HepG2 (cell line): ENCODE measurements around the gene GPX7. TPM values are rescaled to one million over a fixed set of nuclear protein-coding genes. Genes with fewer than 3 reads are reported as not detected.
A peak's percentile ranks its signal among the peaks of the same experiment; 100 is the strongest.

Source experiments
- ATAC-seq: fragments of 200-7000 bp; cut with Tn5 transposase; 3 replicates; pipeline ENCODE4 v1.9.1; 2020; ENCODE audit warnings: mild to moderate bottlenecking, moderate library complexity
- BruUV-seq: library from RNA; stranded (reverse); fragments of 400-500 nt; replicated peaks from 2 replicates; lab custom pipeline; 2021; lab: Mats Ljungman, UMichigan
- CTCF ChIA-PET: fragments of 300-600 bp; formaldehyde crosslinking; extraction: SDS; loops from one replicate; lab custom pipeline; 2021; ENCODE audit warnings: low total read pairs, inconsistent platforms, low intra/inter-chr PET ratio; lab: Yijun Ruan, JAX
- POLR2A ChIA-PET: fragments of 350-600 bp; sonication (Branson Sonifier 250); formaldehyde crosslinking; loops from one replicate; lab custom pipeline; 2020; ENCODE audit warnings: antibody characterized with exemption, inconsistent platforms; lab: Yijun Ruan, JAX
- DNase-seq: peaks from one replicate; pipeline ENCODE4 v3.0.0-alpha.2; 2015; ENCODE audit warnings: low spot score
- FAIRE-seq: peaks from 3 replicates; lab custom pipeline; 2011; peaks lifted over from hg19 to GRCh38; lab: Jason Lieb, UNC
- H2AFZ ChIP-seq: one replicate; pipeline ENCODE4 v1.6.1; 2011; ENCODE audit warnings: low read length, inconsistent platforms
- H3K27ac ChIP-seq: fragments of 300-600 bp; 3 replicates; pipeline ENCODE4 v1.8.0; 2011; ENCODE audit warnings: mixed run types, mild to moderate bottlenecking, mixed read lengths, low read length, inconsistent platforms; ENCODE audit not compliant: insufficient read depth; ENCODE audit errors: extremely low read length
- H3K27me3 ChIP-seq, 2 experiments: fragments of 200-600 bp in 1 of 2; 2 replicates in 1 of 2; 3 replicates in 1 of 2; pipeline versions ENCODE4 v1.6.0 to v1.8.0; 2011; ENCODE audit warnings: low read length in 2 of 2, mild to moderate bottlenecking in 2 of 2, moderate library complexity in 2 of 2, inconsistent platforms in 1 of 2; ENCODE audit not compliant: insufficient read depth in 2 of 2, control insufficient read depth in 1 of 2
- H3K36me3 ChIP-seq, 2 experiments: fragments of 200-600 bp in 1 of 2; replicated peaks in 1 of 2; 2 replicates in 1 of 2; 3 replicates in 1 of 2; pipeline versions ENCODE4 v1.5.1 to v1.8.0; 2011; ENCODE audit warnings: low read length in 2 of 2, inconsistent platforms in 1 of 2; ENCODE audit not compliant: insufficient read depth in 2 of 2, control insufficient read depth in 1 of 2
- H3K4me1 ChIP-seq: 2 replicates; pipeline ENCODE4 v1.5.1; 2012; ENCODE audit warnings: low read length, inconsistent platforms; ENCODE audit not compliant: insufficient read depth
- H3K4me2 ChIP-seq: 2 replicates; pipeline ENCODE4 v1.6.0; 2011; ENCODE audit warnings: low read depth, low read length, inconsistent platforms
- H3K4me3 ChIP-seq, 3 experiments: fragments of 200-600 bp in 1 of 3; sonication (generic), shearing (Covaris generic) in 1 of 3; replicated peaks in 1 of 3; 2 replicates each; pipeline ENCODE4 v1.5.1; 2011 to 2016; ENCODE audit warnings: low read length in 3 of 3, inconsistent platforms in 2 of 3, low read depth in 2 of 3, mild to moderate bottlenecking in 2 of 3, control low read depth in 1 of 3, mixed read lengths in 1 of 3; ENCODE audit not compliant: insufficient read depth in 1 of 3
- H3K79me2 ChIP-seq: one replicate; pipeline ENCODE4 v1.6.1; 2011; ENCODE audit warnings: low read length, inconsistent platforms; ENCODE audit not compliant: insufficient read depth
- H3K9ac ChIP-seq: 2 replicates; pipeline ENCODE4 v1.6.0; 2011; ENCODE audit warnings: mild to moderate bottlenecking, low read depth, low read length, inconsistent platforms; ENCODE audit not compliant: insufficient read depth
- H3K9me3 ChIP-seq: 2 replicates; pipeline ENCODE4 v1.5.1; 2012; ENCODE audit warnings: mild to moderate bottlenecking, low read length
- H4K20me1 ChIP-seq: 2 replicates; pipeline ENCODE4 v1.6.0; 2011; ENCODE audit warnings: inconsistent platforms, mild to moderate bottlenecking, low read length, moderate library complexity; ENCODE audit not compliant: insufficient read depth
- PAWR ChIP-seq: sonication (generic); formaldehyde crosslinking; IDR thresholded peaks from 2 replicates; pipeline ENCODE4 v1.4.0; 2020; ENCODE audit warnings: missing genetic modification reagents, mild to moderate bottlenecking, borderline replicate concordance
- PRMT3 ChIP-seq: sonication (generic); formaldehyde crosslinking; IDR thresholded peaks from 2 replicates; pipeline ENCODE4 v1.8.1; 2022; ENCODE audit warnings: low read depth, mild to moderate bottlenecking, moderate library complexity, missing genetic modification reagents, borderline replicate concordance
- REPIN1 ChIP-seq: sonication (generic); formaldehyde crosslinking; IDR thresholded peaks from 2 replicates; pipeline ENCODE4 v1.8.0; 2022; ENCODE audit warnings: missing genetic modification reagents, low read depth, mild to moderate bottlenecking, borderline replicate concordance
- RFX3 ChIP-seq: IDR thresholded peaks from 2 replicates; pipeline ENCODE4 v1.6.1; 2016; ENCODE audit warnings: missing biosample characterization, missing genetic modification reagents
- SIX1 ChIP-seq: sonication (generic); formaldehyde crosslinking; IDR thresholded peaks from 2 replicates; pipeline ENCODE4 v1.4.0; 2020; ENCODE audit warnings: missing genetic modification reagents, borderline replicate concordance
- ZKSCAN1 ChIP-seq: fragments of 150-350 bp; IDR thresholded peaks from 2 replicates; pipeline ENCODE4 v1.6.1; 2014; ENCODE audit warnings: low read length
- ZNF382 ChIP-seq: sonication (generic); formaldehyde crosslinking; IDR thresholded peaks from 2 replicates; pipeline ENCODE4 v1.5.0; 2020; ENCODE audit warnings: missing genetic modification reagents, mild to moderate bottlenecking, borderline replicate concordance
- WGBS: methylation state at CpG from one replicate; pipeline ENCODE4 v1.1.6; 2017; ENCODE audit warnings: low lambda C conversion rate; 5-methylcytosine and 5-hydroxymethylcytosine counted together
- in situ Hi-C: cut with HindIII; loops from 2 replicates; pipeline ENCODE4 v1.10.0; 2017; ENCODE audit warnings: low pct_unique_long_range_greater_than_20kb; ENCODE audit not compliant: extremely low pct_ligation_motif_present
- intact Hi-C: fragments of 100-400 bp; cut with micrococcal nuclease; formaldehyde crosslinking; loops from one replicate; pipeline ENCODE4 v1.10.0; 2022; ENCODE audit not compliant: unreplicated experiment
- polyA plus RNA-seq, 8 experiments: library from polyadenylated mRNA; depleted of rRNA in 3 of 8; stranded (reverse) in 7 of 8; unstranded in 1 of 8; fragments of >200 nt; fragmentation: Illumina TruSeq in 4 of 8; extraction: Trizol in 4 of 8; gene quantifications; 2 replicates each; pipeline versions ENCODE4 v1.2.1 to v1.2.3, GENCODE V29; 2011 to 2016; ENCODE audit warnings: low read depth in 4 of 8, missing spikeins in 1 of 8, mixed read lengths in 1 of 8; ENCODE audit not compliant: insufficient read depth in 1 of 8
- total RNA-seq, 5 experiments: library from RNA; depleted of rRNA; stranded (reverse); fragments of >200 nt; fragmentation: Illumina TruSeq; extraction: Trizol; gene quantifications; 2 replicates each; pipeline ENCODE4 v1.2.3, GENCODE V29; 2016; ENCODE audit warnings: low read depth in 1 of 5
- TF ChIP-seq, protein P1 (sequence below): sonication (generic); formaldehyde crosslinking; IDR thresholded peaks from 2 replicates; pipeline ENCODE4 v1.4.0; 2020; ENCODE audit warnings: missing genetic modification reagents

Gene GPX7
- total and polyA plus RNA-seq, 2 of the 13 experiments (the other 11 are each of a cell fraction or from before 2014, with no cell fraction given) = 14.1 to 16.2 TPM

DNA sequence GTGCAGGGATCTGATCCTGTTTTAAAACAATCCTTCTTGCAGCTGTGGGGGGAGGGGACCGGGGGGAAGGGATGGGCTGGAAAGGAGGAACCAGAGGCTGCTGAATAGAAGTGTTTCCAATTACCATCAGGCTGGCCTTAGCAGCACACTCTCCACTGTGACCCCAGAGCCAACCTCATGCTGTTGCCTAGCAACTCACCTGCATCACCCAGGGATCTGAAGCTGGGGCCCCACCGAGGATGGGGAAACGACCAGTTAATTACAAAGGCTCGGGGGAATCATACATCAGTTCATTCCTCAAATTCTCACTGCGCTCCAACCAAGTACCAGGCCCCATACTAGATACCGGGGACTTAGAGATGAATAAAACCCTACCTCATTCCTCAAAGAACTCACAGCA, 11.9 kb upstream of the GPX7 start:
- ChIA-PET POLR2A (no interaction called here), CTCF (no interaction called here)
- FAIRE-seq (no peak), ATAC-seq (no peak; the same call in 2 of the 3 replicates), DNase-seq (no peak)
- WGBS = 32% methylated on average over 6 of the region's 6 CpGs
- Histone ChIP-seq H3K27ac (no peak overlapping the region), H4K20me1 (no peaks in the 10 kb centered on the region), H3K4me2 (no peak overlapping the region), H3K4me3 (no peak overlapping the region), H3K4me1 (peaks cover 14% of the 10 kb centered on the region; the same call in 1 of the 2 replicates), H3K9ac (no peak overlapping the region), H3K27me3 (no peaks in the 10 kb centered on the region; a peak in 1 of 5 replicates), H3K36me3 (no peaks in the 10 kb centered on the region), H3K9me3 (no peaks in the 10 kb centered on the region), H2AFZ (no peak overlapping the region), H3K79me2 (no peaks in the 10 kb centered on the region)
- in situ Hi-C loops = no loop called here
- intact Hi-C loops = no loop called here
- TF ChIP-seq PAWR (CRISPR knock-in tag) (no peak), RFX3 (CRISPR knock-in tag) (0 out of 2 replicates have a peak, but pooled peaks have one; percentile 12)
- no TSS peak for BruUV-seq

DNA sequence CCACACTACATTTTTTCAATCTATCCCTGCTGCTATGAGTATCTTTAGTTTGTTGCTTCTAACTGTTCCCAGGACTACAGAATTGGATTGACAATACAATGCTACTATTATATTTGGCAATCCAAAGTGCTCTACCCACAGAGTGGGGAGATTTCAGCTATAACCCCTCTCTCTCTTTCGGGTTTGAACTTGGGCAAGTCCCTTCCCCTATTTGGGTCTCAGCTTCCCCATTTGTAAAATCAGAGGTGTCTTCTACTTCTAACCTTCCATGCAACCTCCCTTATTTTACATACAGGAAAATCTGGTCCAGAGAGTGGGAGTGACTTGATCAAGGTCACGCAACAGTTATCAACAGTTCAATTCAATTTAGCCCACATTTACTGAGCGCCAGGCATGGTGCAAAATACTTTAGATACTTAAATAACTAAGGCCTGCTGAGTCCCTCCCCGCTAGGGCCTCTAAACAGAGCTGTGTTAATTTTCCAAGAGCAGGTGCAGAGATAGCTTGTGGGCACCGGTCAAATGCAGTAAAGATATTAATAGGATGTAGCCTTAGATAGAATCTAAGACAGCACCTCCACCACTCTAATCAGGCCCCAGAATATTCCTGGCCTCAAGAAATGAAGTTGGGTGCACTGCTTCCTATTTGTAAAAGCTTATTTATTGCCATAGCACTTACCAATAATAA, 9.4 kb upstream of the GPX7 start:
- TF ChIP-seq SIX1 (CRISPR knock-in tag) = no peak
- TF ChIP-seq REPIN1 (CRISPR knock-in tag) = no peak
- no peak for TF ChIP-seq ZNF382 (CRISPR knock-in tag)
- TF ChIP-seq, protein P1, sequence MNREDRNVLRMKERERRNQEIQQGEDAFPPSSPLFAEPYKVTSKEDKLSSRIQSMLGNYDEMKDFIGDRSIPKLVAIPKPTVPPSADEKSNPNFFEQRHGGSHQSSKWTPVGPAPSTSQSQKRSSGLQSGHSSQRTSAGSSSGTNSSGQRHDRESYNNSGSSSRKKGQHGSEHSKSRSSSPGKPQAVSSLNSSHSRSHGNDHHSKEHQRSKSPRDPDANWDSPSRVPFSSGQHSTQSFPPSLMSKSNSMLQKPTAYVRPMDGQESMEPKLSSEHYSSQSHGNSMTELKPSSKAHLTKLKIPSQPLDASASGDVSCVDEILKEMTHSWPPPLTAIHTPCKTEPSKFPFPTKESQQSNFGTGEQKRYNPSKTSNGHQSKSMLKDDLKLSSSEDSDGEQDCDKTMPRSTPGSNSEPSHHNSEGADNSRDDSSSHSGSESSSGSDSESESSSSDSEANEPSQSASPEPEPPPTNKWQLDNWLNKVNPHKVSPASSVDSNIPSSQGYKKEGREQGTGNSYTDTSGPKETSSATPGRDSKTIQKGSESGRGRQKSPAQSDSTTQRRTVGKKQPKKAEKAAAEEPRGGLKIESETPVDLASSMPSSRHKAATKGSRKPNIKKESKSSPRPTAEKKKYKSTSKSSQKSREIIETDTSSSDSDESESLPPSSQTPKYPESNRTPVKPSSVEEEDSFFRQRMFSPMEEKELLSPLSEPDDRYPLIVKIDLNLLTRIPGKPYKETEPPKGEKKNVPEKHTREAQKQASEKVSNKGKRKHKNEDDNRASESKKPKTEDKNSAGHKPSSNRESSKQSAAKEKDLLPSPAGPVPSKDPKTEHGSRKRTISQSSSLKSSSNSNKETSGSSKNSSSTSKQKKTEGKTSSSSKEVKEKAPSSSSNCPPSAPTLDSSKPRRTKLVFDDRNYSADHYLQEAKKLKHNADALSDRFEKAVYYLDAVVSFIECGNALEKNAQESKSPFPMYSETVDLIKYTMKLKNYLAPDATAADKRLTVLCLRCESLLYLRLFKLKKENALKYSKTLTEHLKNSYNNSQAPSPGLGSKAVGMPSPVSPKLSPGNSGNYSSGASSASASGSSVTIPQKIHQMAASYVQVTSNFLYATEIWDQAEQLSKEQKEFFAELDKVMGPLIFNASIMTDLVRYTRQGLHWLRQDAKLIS = no peak
- TF ChIP-seq ZKSCAN1 = no peak
- TF ChIP-seq PRMT3 (CRISPR knock-in tag) = no peak
- Histone ChIP-seq H3K9me3 (no peaks in the 10 kb centered on the region), H4K20me1 (no peaks in the 10 kb centered on the region), H3K4me2 (no peak overlapping the region), H3K9ac (no peak overlapping the region), H3K79me2 (no peaks in the 10 kb centered on the region), H3K27ac (no peak overlapping the region), H3K4me1 (peaks cover 14% of the 10 kb centered on the region; the same call in 1 of the 2 replicates), H3K36me3 (no peaks in the 10 kb centered on the region), H3K4me3 (no peak overlapping the region), H2AFZ (no peak overlapping the region), H3K27me3 (no peaks in the 10 kb centered on the region; a peak in 1 of 5 replicates)
- BruUV-seq = no TSS peak
- in situ Hi-C loops = no loop called here
- ATAC-seq (no peak), FAIRE-seq (no peak), DNase-seq (no peak)
- CTCF ChIA-PET = no interaction called here
- 49% methylated on average over 5 of the region's 5 CpGs for WGBS
- intact Hi-C loops = no loop called here
- POLR2A ChIA-PET = interaction anchor here (0.9 kb wide), 1 partner anchor 93 kb away, joined by 3 read pairs; no protein-coding TSS in a partner anchor
